ENCODE data around the gene PEX12. TPM values are rescaled to one million over a fixed set of nuclear protein-coding genes. Genes with fewer than 3 reads are reported as not detected.

The PEX12 gene
- total and polyA plus RNA-seq, 9 of the 15 experiments (the other 6 are each of a cell fraction or from before 2014, with no cell fraction given): 4.0 to 12.4 (median 6.4) TPM

GRCh38 chr17:35588196-35588920 is 10.0 kb upstream of the PEX12 start (continued):
- 0 out of 2 replicates have a peak, but pooled peaks have one; percentile 16 for TF ChIP-seq NKRF (IDR thresholded peaks at IDR 0.05; ENCODE audit: borderline replicate concordance)

- Histone ChIP-seq H3K27ac (ENCODE audit: extremely low read depth, low read depth, low read length) (peak within 1 kb of the TSS; percentile 99), H3K79me2 (ENCODE audit: control insufficient read depth, insufficient read depth, low read length) (peaks cover 52% of the 10 kb centered on the region), H3K36me3 (ENCODE audit: control insufficient read depth, insufficient read depth, low read length) (peaks cover 17% of the 10 kb centered on the region; the same call in 2 of the 3 replicates), H3K27me3 (ENCODE audit: control insufficient read depth in 2 of 2, insufficient read depth in 2 of 2, low read length in 2 of 2) (no peaks in the 10 kb centered on the region), H2AFZ (ENCODE audit: low read depth, low read length) (peak within 1 kb of the TSS; percentile 82), H3K4me1 (replicated peaks in 1 of 2; ENCODE audit: control insufficient read depth in 2 of 2, insufficient read depth in 2 of 2, low read length in 2 of 2) (peaks cover 8 to 9% of the 10 kb centered on the region in 2 experiments; a peak in 4 of 5 replicates), H4K20me1 (replicated peaks; ENCODE audit: control insufficient read depth, insufficient read depth, low read length) (no peaks in the 10 kb centered on the region), H3K9ac (ENCODE audit: insufficient read depth in 1 of 2, low read depth in 2 of 2, low read length in 2 of 2) (peak within 1 kb of the TSS; percentile 96 to 97), H3K4me2 (ENCODE audit: insufficient read depth, low read length) (peak within 1 kb of the TSS; percentile 94), H3K9me1 (ENCODE audit: control insufficient read depth, insufficient read depth, low read length) (no peaks in the 10 kb centered on the region), H3K9me3 (replicated peaks; ENCODE audit: control insufficient read depth, insufficient read depth, low read depth, low read length) (no peaks in the 10 kb centered on the region), H3K4me3 (peak within 1 kb of the TSS; percentile 83)
- intact Hi-C loops (cut with micrococcal nuclease) (loop anchor here (1.0 kb wide), 1 partner anchor 9 kb away; the partner anchor contains the start of gene PEX12), in situ Hi-C loops (cut with MboI) (no loop called here)
- FAIRE-seq (peak; percentile 98), ATAC-seq (peak; percentile 90), DNase-seq (ENCODE audit: extremely low read depth in 1 of 4, low spot score in 3 of 4) (peak; percentile 90 to 99 (median 90))
- under 1% methylated on average over 43 of the region's 50 CpGs for WGBS (ENCODE audit: insufficient coverage, low coverage, missing lambda C conversion rate)
- ChIA-PET CTCF (ENCODE audit: low intra/inter-chr PET ratio) (no interaction called here), POLR2A (interaction anchor here (0.7 to 7.5 kb wide), 9 partner anchors 9 to 1149 kb away, joined by 3 to 132 read pairs (median 4); partner anchors contain the start of genes PEX12, SLFN12L and SLFN14)
- TSS peak; percentile 72 for BruUV-seq (replicated peaks)
- TF ChIP-seq CBFA2T3 (IDR thresholded peaks at IDR 0.05): peak; percentile 31; the same call in 1 of the 2 replicates
- TF ChIP-seq USF2 (CRISPR knock-in tag; IDR thresholded peaks at IDR 0.05): no peak
- no peak for TF ChIP-seq ZNF561 (CRISPR knock-in tag; conservative IDR thresholded peaks at IDR 0.05)
- TF ChIP-seq STAT5A (IDR thresholded peaks at IDR 0.05; ENCODE audit: borderline replicate concordance, low read length): no peak
- TF ChIP-seq KDM4B (IDR thresholded peaks at IDR 0.05; ENCODE audit: borderline replicate concordance in 2 of 2, low read depth in 1 of 2): peak in 1 of 2 experiments; percentile 31; a peak in 1 of 4 replicates
- peak in 1 of 2 experiments; percentile 99; a peak in 2 of 4 replicates for TF ChIP-seq CSDE1 (IDR thresholded peaks at IDR 0.05)
- no peak for TF ChIP-seq E2F6 (IDR thresholded peaks at IDR 0.05; ENCODE audit: borderline replicate concordance in 1 of 2, extremely low read depth in 1 of 2, insufficient read depth in 1 of 2, insufficient read length in 1 of 2, low read depth in 1 of 2, low read length in 1 of 2, poor library complexity in 1 of 2, severe bottlenecking in 1 of 2)
- peak; percentile 59 for TF ChIP-seq KDM5B (IDR thresholded peaks at IDR 0.05; ENCODE audit: insufficient replicate concordance, low read depth, low read length)
- TF ChIP-seq RNF2 (IDR thresholded peaks at IDR 0.05): peak; percentile 68
- peak; percentile 100 for TF ChIP-seq ATF3 (IDR thresholded peaks at IDR 0.05)
- TF ChIP-seq ATF3 (CRISPR knock-in tag; conservative IDR thresholded peaks at IDR 0.05): peak; percentile 77
Measured at GRCh38 chr17:35587074-35587961, 8.9 kb upstream of the PEX12 start, which contains the start of gene AP2B1. AP2B1 (plus strand) TSS chr17:35587322; CDS start chr17:35594031, 6,709 bp downstream.

Measured in K562 (cell line).